SK-N-SH (cell line): ENCODE measurements around the gene PDIA5.

Source experiments
- CTCF ChIP-seq: fragments of 200-600 bp; sonication (generic); IDR thresholded peaks from 2 replicates; pipeline ENCODE4 v1.6.1; 2017; ENCODE audit warnings: antibody characterized with exemption, mild to moderate bottlenecking, moderate library complexity
- REST ChIP-seq: IDR thresholded peaks from 2 replicates; pipeline ENCODE4 v1.6.1; 2012; ENCODE audit warnings: mild to moderate bottlenecking, low read depth, low read length, moderate library complexity
- RFX5 ChIP-seq: IDR thresholded peaks from 2 replicates; pipeline ENCODE4 v1.6.1; 2012; ENCODE audit warnings: mild to moderate bottlenecking, improper control_type of control experiment, low read length

GRCh38 chr3:123134671-123135070, 67.8 kb downstream of the PDIA5 start:
- TF ChIP-seq RFX5 = no peak
- no peak for TF ChIP-seq REST
- TF ChIP-seq CTCF = no peak
